HG03175 (cell line): ENCODE results near the gene GMFB.

Experiments
- ATAC-seq: cut with Tn5 transposase; IDR thresholded peaks from one replicate; pipeline ENCODE4 v1.9.1; 2021; ENCODE audit warnings: mild to moderate bottlenecking, moderate library complexity; ENCODE audit not compliant: unreplicated experiment

GMFB gene

DNA sequence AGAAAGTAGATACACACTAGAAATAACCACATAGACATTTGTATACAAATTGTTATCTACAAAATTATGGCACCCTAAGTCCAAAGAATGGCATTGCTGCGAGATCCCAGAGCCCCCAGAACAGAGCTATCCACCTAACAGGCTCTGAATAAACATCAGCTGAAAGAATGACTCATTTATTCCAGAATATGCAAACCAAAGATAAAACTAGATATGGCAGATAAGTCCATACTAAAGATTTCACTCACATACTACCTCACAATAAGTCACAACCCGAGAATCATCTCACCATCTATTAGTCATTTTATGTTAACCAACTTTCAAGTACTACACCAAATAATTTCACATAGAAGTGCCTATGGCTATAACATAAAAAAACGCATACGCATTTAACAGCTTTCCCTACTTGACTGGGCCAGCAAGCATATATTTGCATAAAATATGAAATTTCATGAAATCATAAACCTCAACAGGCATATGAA is 53.2 kb downstream of the GMFB start:
- peak; percentile 74 for ATAC-seq

DNA sequence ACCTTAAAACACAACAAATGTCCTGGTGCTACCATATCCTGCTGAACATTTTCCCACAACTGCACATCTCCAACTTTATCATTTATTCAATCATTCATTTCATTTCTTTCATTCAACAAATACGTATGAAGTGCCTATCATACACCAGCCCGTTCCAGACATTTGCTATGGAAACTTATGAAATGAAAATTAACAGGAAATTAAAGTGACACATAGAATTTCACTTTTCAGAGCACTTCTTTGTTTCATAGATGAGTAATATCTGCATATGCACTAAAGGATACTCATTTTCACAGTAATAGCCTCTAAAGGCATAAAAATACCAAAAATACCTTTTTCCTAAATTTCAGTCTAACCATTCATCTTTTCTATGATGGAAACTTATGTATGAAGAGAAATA is 60.3 kb downstream of the GMFB start:
- ATAC-seq = no peak

DNA sequence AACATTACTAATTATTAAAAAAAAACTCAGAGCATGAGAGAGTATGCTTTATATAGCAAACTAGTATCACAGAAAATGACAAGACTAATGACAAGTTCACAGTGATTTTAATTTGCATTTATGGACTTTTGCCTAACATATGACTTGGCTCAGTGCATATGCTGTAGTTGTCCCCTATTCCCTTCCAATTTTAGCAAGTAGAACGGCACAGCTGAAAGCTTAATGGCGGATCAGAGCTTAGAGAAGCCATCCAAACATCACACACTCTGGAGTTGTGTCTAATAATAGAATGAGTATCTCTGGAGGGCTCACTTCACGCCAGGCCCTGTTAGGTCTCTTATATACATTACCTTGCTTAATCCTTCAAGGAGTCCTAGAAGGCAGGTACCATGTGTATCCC is 60.9 kb downstream of the GMFB start:
- no peak for ATAC-seq

DNA sequence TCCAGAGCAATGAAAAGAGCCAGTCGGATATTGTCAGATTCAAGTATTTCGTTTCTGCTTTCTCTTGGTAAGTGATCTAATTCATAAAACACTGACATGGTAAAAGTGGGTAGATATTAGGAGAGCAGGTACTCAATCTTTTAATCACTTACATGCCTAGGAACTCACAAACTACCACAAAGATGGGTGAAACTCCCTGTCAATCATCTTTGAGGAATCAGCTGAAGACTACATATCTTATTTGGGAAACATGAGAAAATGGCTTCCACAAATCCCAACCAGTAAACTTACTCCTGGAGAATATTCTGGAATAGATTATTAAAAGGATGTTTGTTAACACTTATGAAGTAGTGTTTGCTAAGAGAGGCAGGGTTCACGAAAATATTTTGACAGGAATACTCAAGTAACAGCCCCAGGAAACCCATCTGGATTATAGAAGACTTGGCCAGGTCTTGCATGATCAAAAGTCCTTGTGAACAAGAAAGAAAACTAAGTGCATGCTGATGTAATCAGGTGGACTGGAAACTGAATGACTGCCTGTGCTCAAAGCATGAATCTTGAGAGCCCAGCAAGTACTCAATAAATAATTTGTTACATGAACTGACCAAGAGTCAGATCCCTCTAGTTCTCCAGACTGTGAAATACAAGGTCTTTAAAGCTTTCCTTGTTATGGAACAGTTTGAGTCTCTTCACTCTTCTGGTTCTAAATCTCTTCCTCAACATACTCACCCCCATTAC is 63.1 kb downstream of the GMFB start:
- no peak for ATAC-seq

DNA sequence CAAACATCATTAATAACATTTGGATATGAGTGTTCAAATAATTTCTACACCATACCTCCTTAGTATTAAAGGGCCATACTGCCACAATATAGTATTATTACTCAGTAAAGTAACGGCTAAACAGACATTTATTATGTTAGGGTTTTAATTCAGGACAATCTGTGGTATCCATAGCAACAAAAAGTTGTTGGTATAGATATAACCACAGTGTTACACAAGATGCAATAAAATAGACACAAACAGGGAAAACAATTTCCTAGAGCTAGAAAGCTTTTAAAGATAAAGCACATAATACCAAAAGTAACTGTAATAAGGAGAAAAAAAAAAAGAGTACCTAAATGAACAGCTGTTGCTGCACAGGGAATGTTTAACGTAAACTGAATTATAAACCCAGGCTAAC is 63.7 kb downstream of the GMFB start:
- no peak for ATAC-seq
